ENCODE measurements around the gene HOXC5.
A peak's percentile ranks its signal among the peaks of the same experiment; 100 is the strongest.
"Not testable (repeated sequence)": the region's sequence is repeated elsewhere in the genome, so short reads cannot be mapped to it uniquely, and the experiment has no call there.

Gene HOXC5

GRCh38 chr12:54075409-54075808, 42.6 kb downstream of the HOXC5 start:
- no peak for DNase-seq

DNA sequence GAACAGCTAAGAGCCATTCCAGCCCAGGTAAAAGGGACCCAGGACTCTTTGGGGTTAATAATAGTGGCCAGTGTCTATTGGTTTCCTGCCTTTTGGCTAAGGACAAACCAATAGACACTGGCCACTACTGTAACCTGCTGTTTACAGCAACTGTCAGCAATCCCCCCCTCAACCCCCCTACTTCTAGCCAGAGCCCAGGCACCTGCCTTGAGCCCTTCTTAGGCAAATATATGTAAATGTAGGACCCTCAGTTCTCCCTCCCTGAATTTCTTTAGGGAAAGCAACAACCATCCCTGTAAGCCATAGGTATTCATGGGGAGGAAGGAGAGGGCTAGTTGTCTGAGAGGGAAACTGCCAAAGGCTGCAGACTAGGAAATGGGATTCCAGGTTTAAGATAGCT, 43.1 kb downstream of the HOXC5 start:
- no peak for DNase-seq

GRCh38 chr12:54077843-54078242, 45.0 kb downstream of the HOXC5 start:
- not testable (repeated sequence) for DNase-seq

GRCh38 chr12:54079115-54079514, 46.3 kb downstream of the HOXC5 start:
- peak; percentile 74 for DNase-seq

DNA sequence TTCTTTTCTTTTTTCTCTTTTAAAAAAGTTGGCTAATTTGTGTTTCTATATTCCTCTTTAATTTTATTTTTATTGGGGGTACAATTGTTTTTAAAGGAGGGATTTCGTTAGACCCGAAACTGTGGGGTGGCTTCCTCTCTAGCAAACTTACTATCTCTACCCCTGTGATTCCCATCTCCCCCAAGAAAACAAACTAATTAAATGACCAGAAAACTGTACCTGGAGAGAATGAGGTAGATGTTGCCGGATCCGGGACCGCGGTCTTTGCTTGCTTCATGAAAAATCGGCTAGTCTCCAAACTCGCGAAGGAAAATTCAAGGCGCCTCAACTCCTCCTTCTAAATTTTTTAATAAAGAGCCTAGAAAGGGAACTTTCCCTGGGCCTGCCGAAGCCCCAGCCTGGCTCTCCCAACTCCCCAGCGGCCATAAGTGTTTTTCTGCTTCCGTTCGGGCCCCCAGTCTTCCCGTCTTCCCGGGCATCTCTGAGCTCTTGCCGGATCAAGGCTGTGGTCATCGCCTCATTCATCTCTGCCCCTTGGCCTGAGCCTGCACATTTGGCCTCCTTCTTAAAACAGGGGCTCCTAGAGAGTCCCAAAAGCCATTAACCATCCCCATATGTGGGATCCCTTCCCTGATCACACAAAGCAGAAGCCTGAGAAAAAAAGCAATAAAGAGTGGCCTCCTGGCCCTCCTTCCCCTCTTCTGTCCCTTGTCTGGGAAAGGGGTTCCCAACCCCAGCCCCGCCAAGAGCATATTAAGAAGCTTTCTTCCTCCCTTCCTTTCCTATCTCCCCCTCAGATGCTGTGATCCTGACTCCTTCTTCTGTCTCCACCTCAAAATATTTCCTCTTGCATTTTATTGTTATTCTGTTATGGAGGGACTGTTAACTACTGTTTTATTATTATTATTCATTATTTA, 47.4 kb downstream of the HOXC5 start:
- peak; percentile 75 for DNase-seq

DNA sequence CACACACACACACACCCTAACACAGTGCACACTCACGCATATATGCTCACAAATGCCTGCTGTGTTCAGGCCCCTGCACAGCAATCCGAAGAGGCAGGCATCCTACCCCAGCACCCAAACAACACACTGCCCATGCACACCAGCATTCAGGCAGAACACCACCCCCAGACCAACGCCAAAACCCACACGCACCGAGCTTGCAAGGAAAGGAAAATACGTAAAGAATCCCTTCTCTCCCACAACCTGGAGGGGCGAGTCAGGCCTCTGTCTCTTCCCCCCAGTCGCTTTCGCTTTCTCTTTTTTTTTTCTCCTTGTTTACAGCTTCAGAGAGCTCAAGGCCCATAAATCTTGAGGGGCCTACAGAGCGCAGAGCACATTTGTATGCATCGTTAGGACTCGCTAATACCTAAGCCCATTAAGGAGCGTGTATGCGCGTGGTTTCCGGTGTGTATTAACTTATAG, 48.2 kb downstream of the HOXC5 start:
- DNase-seq: peak; percentile 44

GRCh38 chr12:54081581-54082396, 48.9 kb downstream of the HOXC5 start:
- DNase-seq: peak; percentile 57

DNA sequence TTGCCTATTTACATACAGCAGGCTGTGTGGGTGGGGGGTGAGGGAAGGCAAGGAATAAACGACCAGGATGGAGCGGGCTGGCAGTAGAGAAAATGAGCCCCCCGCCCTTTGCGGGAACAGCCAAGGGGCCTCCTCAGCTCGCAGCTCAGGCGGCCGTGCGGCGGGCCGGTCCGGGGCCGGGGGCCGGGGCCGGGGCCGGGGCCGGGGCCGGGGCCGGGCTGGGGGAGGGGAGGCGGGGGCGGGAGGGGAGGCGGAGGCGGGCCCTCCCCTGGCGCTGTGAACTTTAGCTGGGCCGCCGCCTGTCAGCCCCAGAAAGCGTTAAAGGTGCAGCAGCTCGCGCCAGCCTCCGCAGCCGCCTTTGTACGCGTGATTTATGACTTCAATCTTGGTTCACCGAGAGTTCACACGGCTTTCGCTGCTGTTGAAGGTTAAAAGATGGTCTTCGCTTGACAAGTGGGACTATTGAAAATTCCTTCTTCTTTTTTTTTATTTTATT, 49.6 kb downstream of the HOXC5 start:
- peak; percentile 39 for DNase-seq

Data from retina (tissue), 1 donor.